ENCODE data around the gene LRFN3.

- TF ChIP-seq CTCF (IDR thresholded peaks at IDR 0.05) (no peak), POLR2A (IDR thresholded peaks at IDR 0.05) (no peak), EP300 (IDR thresholded peaks at IDR 0.05) (no peak)
Observed at GRCh38 chr19:35895911-35896642, 40.1 kb upstream of the LRFN3 start.
